Superior temporal gyrus (tissue), 1 donor: ENCODE measurements around the gene LRRC71.

ENCODE experiments used
- DNase-seq: peaks from one replicate; pipeline ENCODE4 v3.0.0-alpha.2; 2016; ENCODE audit errors: extremely low spot score

Gene LRRC71

DNA sequence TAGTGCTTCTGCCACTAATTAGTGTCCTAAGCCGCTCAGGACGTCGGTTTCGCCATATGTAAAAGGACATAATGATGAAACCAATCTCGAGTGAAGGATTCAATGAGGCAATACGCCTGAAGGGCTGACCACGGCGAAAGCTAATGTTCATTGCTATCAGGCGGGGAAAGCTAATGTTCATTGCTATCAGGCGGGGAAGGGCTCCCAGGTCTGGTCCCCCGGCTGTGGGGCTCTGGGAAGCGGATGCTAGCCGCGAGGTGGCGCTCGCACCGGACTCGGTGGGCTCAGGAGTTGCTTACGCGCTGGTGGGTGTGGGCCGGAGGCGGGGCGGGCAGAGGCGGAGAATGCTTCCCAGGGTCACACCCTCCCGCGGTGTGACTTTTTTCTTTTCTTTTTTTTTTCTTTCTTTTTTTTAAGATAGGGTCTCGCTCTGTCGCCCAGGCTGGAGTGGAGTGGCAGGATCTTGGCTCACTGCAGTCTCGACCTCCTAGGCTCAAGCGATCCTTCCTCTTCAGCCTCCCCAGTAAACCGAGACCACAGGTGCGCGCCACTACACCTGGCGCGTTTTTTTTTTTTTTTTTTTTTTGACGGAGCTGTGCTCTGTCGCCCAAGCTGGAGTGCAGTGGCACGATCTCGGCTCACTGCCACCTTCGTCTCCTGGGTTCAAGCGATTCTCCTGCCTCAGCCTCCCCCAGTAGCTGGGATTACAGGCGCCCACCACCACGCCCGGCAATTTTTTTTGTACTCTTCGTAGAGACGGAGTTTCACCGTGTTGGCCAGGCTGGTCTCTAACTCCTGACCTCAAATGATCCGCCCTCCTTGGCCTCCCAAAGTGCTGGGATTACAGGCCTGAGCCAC, 28.0 kb upstream of the LRRC71 start:
- peak; percentile 81 for DNase-seq

DNA sequence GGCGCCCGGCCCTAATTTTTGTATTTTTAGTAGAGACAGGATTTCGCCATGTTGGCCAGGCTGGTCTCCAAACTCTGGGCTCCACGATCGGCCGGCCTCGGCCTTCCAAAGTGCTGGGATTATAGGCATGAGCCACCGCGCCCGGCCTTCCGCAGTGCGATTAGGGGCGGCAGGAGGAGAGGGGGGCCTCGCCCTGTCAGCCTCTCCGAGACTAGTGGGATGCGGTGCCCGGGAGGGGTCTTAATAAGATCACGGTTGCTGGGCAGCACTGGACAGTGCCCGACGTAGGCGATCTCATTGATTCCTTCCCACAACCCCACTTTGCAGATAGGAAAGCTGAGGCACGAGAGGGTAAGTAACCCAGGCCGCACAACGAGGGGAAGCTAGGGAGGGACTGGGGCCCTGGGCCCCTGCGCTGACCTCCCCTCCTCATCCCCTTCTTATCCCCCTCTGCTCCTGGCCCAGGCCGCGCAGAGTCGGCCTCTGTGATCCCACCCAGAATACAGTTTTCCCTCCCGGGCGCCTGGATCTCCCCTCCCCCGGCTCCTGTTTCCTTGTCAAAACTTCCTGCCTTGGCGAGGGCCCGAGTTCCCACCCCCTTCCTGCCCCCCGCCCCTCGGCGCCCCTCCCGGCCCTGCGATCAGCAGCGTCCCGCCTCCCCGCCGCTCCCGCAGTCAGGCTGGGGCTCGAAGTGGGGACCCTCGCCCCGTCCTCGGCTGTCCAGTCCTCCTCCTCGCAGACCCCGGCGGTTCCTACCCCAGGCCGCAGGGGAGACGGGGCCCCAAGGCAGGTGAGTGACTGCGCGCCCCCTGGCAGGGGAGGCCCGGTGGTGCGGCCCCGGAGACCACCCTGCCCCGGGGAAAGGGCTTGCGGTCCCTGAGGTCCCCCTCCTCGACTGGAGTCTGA, 27.1 kb upstream of the LRRC71 start, which contains the start of gene PEAR1:
PEAR1 (plus strand) TSS at position 671 of the 906 bp plus-strand sequence. CDS start 10,209 bp downstream, outside the sequence.
- DNase-seq: no peak

DNA sequence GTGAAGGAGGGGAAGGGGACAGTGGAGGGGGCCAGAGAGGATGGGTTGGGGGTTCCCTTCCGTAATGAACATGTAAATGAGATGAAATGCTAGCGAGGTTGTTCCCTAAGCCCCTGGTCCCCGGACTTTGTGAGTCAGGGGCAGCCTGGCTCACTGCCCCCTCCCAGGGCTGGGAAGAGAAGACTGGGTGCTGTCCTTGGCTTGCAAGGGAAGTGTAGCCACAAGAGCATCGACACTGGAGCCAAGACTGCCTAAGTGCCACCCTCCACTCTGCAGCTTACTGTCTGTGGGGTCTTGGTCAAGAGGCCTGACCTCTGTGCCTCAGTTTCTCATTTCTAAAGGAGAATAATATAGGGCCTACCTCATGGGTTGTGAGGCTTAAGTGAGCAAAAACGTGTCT, 26.4 kb upstream of the LRRC71 start:
- no peak for DNase-seq

DNA sequence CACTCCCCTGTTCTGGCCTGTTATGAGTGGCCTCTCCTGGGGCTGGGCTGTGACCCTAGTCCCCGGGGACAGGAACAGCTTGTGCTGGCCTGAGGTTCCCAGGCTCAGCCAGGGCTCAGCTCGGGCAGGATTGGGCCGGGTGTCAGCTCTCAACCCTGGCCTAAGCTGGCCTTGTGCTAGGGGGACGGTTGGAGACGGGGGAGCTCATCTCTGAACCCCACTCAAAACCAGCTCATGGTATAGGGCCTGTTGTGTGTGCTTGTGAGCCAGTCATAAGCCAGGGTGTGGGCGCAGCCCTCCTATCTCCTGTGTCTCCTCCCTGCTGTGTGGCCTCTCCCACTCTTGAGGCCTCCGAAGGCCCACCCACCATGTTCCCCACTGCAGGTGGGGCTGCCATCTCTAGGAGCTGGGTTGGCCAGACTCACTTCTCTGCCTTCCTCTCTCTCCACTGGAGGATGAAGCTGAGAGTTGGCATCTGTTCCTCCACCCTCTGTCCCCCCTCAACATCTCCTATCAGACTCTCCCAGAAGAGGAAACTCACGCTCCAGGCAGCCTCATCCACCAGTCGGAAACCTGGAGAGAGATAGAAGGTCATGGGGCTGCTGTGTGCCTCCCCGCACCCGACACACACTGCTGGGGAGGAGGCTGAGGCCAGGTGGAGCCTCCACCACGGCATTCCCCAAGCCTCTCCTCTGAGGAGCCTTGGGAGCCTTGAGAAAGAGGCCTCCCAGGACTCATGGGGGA, 25.5 kb upstream of the LRRC71 start:
- no peak for DNase-seq

DNA sequence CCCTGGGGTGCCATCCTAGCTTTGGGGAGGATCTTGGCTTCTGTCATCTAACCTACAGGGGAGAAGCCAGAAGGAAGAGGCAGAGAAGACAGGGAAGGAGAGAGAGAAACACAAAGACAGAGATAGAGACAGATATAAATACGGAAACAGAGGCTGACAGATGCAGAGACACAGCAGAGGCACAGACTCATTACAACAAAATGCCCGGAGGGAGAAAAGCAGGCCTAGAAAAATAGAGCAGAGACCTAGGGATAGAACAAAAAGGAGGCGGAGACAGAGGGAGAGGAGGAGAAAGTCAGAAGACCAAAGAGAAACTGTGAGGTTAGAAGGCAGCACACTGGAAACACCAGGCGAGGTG, 25.0 kb upstream of the LRRC71 start:
- DNase-seq: no peak

DNA sequence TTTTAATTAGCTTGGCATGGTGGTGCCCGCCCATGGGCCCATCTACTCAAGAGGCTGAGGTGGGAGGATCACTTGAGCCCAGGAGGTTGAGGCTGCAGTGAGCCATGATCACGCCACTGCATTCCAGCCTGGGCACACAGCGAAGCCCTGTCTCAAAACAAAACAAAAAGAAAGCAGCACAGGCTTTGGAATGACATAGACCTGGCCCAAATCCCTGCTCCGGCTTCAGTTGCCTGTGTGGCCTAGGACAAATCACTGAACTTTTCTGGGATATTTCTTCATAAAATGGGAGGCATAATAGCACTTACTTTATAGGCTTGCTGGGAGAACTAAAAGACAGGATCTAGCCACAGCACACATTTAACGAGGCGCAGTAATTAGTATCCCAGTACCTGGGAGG, 24.5 kb upstream of the LRRC71 start:
- DNase-seq: no peak

DNA sequence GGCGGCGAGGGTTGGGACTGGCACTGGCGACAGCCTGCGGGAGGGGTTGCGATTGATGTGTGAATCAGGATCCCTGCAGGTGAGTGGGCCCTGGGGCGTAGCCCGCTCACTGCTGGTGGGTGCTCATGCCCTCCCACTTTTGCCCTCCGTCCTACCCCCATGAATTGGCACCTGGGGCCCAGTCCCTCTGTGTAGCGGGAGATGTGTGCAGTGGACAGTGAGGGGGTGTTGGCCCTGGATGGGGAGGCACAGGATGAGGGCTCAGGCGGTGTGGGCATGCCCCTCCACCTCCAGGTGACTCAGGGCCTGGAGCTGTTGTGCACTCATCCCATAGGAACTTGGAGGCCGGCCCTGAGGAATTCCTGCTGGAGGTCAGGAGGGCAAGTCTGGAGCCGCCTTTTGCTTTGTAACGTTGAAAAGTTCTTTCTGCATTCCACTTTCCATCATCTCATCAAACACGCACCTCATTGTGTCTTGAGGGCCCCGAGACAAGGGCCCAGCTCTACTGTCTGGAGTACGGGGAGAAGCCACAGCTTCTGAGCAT, 23.9 kb upstream of the LRRC71 start:
- no peak for DNase-seq

DNA sequence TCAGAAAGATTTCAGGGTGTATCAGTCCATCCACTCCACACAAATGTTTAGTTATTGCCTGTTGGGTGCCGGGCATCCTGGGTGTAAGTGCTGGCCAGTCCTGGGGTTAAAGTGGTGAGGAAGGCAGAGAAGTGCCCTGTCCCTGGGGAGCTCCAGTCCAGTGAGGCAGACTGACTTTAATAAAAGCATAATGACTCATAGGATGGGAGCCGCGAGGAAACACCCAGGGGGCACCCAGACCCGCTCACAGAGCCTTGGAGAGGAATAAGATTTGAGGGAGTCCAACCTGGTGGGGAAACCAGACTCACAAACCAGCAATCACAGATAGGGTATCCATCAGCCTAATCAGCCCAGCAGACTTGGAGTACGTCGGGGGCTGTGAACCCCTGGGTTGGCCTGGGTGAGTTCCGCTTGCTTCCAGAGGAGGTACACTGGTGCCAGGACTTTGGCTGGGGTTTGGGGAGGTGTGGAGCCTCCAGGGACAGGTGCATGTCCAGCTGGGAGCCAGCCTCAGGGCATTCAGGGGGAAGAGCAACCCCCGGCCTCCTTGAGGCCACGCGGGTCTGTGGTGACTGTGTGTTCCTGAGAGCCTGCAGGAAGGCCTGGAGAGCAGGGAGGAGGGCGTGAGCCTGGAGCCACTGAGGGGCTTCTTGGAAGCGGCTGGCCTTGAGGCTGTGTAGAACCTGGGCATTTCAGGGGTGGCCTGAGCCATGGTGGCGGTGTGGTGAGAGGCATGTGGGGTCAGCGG, 23.2 kb upstream of the LRRC71 start:
- DNase-seq: no peak

DNA sequence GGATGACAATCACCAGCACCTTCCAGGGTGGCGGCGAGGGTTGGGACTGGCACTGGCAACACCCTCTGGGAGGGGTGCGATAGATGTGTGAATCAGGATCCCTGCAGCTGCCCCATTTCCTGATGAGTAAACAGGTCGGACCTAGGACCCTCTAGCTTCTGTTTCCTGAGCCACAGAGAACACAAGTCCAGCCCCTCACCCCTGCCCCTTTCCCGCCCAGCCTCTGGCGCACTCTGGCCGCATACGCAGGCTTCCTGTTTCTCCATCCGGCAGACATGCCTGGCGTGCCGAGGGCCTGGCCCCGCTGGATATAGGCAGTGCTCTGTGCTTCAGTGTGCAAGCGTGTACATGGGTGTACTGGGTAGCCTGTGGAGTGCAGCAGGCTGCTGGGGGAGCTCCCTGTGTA, 22.3 kb upstream of the LRRC71 start:
- DNase-seq: no peak

DNA sequence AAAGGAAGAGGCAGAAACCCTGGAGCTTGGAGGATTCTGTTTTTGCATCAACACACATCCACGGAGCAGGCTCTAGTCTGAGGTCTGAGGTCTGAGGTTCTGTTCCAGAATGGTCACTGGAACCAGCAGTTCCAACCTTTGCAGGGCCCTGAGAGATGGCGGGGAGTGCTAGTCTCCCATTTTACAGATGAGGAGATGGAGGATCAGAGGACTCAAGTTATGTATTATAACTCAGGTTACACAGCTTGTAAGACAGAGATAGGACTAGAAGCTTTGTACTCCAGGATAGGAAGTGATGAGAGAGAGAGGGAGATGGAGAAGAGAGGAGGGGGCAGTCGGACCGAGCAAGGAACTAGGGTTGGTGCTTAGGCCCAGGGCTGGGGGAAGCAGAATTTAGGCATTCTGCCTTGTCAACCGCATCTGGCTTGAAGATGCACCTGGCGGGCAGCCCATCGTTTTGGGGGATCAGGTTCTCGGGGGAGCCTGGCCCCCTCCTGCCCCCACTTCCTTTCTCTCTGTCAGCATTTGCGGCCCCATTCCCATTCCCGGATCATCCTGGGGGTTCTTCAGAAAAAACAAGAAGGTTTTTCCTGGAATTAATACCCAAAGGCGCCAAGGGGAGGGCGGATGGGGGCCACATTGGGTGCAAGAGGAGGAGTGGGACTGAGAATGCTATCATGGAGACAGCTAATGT, 21.3 kb upstream of the LRRC71 start:
- DNase-seq: no peak

DNA sequence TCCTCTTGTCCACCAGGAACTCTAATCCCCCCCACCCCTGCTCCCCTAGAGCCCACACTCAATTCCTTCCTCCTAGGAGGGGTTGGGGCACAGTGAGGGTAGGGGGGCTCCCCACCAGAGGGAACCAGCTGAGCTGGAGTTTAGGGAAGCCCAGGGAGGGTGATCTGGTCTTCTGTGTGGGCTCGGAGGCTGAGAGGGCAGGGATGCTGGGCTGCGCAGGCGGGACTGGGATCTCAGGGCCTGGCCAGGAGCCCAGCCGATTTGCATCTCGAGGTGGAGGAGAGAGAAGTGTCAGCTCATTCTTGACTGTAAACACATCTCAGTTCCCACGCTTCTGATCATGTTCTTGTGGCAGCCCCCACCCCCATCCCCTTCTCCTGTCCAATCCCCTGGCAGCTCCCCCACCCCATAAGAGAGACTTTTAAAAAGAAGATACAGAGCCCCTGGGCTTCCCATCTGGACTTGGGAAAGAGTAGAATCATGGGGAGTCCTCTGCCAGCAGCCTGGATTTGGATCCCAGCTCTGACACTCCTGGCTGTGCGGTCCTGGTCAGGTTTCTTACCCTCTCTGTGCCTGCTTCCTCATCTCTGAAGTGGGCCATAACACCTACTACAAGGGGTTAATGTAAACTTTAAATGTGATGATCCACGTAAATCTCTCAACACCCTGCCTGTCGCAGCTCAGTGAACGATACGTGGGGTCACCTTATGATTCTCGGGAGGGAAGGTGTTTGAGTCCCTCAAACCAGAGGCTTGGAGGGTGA, 20.3 kb upstream of the LRRC71 start:
- no peak for DNase-seq

DNA sequence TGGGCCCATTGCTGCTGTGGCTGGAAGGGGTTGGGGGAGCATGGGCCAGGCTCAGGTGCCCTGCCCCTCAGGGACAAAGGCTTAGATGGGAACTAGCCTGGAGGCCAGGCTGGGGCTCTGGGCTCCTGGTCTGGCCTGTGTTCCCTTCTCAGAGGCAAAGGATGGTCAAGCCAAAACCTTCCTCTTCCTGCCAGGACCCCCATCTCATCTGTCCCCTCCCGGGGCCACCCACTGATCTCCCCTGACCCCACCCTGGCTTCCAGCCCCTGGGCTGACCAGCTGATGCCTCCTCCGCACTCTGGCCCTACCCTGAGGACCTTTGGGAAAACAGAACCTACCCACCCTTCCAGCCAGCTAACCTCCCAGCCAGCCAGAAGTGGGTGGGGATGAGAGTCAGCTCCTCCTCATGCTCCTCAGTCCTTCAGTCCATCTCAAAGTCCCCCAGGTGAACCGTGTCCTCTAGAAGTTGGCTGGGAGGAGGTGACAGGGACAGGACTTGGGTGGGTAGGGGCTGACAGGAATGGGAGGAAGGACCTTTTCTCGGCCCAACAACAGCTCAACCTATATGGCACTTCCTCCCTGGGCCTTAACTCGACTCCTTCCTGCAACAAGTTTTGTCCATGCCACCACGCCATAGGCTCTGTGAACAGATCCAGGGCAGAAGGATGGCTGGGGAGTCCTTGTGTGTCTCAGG, 19.4 kb upstream of the LRRC71 start:
- no peak for DNase-seq

DNA sequence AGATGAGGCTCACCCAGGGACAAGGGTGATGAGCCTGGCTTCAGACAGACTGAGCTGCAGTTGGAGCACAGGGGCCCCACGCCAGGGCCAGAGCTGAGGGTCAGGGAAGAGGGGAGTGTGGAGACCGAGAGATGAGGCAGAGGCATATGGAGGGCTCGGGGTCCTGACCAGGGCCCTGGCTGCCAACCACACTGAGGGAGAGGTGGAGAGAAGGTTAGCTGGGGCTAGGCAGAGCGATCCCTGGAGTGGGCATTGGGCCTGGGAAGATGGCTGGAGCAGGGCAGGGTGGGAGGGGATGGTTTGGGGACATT, 18.9 kb upstream of the LRRC71 start:
- DNase-seq: no peak

DNA sequence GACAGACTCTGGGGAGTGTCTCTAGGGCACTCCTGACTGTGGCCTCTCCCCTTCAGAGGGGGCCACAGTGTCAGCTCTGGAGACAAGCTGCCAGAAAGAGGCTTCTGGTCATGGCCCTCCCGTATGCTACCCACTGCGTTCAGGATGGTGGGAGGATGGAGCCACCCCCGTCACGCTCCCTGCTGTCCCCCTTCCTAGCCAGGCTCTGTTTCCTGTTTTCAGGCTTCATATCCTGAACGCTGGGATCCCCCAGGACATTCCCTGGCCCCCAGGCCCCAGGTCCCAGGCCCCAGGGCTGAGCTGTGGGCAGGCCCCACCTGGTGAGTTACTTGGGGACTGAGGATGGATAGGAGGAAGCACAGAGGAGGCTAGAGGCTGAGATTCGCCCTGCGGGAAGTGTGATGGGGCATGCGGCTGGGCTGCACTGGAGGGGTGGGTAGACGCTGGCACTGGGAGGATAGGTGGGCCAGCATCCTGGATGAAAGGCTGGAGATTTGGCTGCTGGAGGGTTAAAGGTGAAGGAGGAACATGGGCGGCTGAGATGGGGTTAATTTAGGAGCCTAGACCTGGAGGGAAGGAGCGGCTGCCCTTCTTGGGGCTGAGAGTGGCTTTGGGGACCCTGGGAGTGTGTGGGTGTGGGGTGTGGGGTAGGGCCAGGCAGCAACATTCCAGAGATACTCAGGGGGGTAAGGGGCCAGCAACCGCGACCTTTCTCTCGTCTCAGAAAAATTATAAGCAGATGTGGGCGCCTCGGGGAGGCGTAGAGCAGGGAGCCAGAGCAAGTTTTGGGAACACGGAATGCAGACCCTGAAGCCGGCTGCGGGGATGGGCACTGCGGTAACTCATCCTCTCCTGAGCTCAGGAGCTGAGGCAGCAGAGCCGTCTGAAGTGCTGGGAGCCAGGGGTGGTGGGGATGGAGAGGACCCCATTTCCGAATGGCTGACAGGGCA, 18.2 kb upstream of the LRRC71 start:
- DNase-seq: no peak

DNA sequence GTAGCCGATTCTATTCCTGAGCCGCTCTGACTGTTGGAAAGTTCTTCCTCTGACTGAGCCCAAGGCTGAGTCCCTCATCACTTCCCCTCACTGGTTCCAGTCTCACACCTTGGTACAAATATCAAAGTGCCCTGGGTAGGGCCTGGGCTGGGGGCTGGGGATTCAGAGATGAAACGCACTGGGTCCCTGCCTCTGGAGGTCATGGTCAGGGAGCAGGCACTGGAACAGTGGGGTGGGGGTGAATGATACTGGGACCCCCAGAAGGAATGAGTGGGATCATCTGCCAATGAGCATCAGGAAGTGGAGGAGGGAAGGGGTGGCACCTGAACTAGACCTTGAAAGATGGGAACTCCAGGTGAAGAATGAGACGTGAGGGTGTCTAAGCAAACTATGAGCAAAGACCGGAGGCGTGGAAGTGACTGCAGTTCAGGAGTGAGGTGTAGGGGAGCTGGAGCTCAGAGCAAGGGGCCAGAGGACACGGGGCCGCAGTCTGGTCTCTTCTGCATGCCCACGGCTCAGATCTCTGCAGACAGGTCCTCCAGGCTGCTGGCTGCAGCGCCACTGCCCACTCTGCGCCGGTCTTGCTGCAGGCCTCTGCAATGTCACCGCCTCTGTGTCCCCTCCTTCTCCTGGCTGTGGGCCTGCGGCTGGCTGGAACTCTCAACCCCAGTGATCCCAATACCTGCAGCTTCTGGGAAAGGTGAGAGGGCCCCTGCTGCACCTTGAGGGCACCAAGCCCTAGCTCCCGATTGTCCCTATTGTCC, 16.9 kb upstream of the LRRC71 start:
- no peak for DNase-seq

DNA sequence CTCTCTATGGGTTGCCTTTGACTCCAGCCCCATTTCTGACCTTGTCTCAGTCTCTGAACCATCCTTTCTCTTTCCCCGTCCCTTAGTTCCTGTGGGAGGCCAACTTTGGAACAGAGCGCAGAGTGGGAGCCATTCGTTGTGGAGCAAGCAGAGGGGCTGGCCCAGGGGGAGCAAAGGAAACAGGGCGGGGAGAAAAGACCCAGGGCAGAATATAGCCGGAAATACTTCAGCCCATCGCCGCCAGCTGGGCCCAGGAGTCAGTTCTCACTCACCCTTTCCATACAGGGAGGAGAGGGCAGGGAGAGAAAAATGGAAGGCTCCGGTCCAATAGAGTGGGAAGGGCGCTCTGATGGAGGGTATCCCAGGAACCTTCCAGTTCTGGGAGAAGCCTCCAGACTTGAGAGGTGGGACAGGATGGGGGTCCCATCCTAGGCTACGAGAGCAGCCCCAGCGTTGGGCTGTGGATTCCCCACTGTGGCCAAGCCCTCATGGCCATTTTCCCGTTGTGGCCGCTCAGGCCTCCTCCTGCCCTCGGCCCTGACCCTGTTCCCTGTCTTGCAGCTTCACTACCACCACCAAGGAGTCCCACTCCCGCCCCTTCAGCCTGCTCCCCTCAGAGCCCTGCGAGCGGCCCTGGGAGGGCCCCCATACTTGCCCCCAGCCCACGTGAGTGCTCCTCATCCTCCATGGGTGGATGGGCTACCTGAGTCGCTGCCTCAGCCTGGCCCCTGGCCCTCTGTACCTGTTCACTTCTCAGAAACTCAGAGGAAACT, 16.1 kb upstream of the LRRC71 start:
- DNase-seq: no peak

DNA sequence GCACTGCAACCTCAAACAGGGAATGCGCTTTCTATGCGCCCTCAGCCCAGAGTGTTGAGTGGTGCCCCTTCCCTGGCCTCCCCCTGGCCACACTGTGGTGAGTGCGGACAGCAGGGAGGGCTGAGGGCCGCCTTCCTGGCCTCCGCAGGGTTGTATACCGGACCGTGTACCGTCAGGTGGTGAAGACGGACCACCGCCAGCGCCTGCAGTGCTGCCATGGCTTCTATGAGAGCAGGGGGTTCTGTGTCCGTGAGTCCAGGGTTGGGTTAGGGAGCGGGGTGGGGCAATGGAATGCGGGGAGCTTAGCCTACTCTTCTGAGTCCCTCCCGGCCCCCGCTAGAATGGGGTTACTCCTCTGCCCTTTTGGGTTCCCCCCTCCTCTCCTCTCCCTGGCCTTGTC, 15.3 kb upstream of the LRRC71 start:
- DNase-seq: no peak
